Activated CD8-positive, alpha-beta memory T cell treated with anti-CD3 and anti-CD28 coated beads, Interleukin-2, amount 50 U/mL, for 4 hours (primary cell): ENCODE data around the gene TBC1D8.
"Not testable (repeated sequence)": the region's sequence is repeated elsewhere in the genome, so short reads cannot be mapped to it uniquely, and the experiment has no call there.

Source experiments
- DNase-seq: peaks from one replicate; pipeline ENCODE4 v3.0.0-alpha.2; 2020

Gene TBC1D8

GRCh38 chr2:101151146-101151858, at the start of gene TBC1D8:
Gene TBC1D8 (minus strand): TSS chr2:101151382. CDS start chr2:101151253, 129 bp downstream.
- DNase-seq, result peak; percentile 60

- DNase-seq, result no peak
Measured at GRCh38 chr2:101200676-101201075, 49.5 kb upstream of the TBC1D8 start.

DNA sequence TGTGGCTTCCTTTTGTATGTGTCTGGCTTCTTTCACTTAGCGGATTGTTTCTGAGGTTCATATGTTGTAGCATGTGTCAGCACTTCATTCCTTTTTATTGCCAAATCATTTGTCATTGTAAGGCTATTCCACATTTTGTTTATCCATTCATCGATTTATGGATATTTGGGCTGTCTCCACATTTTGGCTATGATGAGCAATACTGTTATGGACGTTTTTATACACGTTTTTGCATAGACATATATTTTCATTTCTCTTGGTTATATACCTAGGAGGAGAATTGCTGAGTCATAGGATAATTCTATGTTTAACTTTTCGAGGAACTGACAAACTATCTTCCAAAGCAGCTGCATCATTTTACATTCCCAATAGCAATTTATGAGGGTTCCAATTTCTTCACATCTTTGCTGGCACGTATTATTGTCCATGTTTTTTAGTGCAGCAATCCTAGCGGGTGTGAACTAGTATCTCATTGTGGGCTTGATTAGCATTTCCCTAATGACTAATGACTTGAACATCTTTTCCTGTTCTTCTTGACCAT, 48.1 kb upstream of the TBC1D8 start:
- no peak for DNase-seq

DNA sequence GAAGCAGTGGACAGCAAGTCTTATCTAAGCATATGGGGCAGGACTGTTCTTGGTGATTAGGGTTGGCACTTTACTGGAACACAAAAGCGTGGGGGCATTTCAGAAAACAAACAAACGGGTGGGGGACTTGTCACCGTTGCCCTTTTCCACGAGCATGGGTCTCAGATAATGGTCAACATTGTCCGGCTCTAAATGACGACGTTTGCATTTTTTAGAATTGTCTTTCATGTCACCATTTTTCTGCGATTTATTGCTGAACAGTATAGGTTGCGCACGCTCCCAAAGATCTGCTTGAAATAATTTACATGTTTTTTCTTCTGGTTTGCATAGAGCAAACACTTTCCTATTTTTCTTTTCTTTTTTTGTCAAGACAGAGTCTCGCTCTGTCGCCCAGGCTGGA, 46.6 kb upstream of the TBC1D8 start:
- DNase-seq, result no peak

DNA sequence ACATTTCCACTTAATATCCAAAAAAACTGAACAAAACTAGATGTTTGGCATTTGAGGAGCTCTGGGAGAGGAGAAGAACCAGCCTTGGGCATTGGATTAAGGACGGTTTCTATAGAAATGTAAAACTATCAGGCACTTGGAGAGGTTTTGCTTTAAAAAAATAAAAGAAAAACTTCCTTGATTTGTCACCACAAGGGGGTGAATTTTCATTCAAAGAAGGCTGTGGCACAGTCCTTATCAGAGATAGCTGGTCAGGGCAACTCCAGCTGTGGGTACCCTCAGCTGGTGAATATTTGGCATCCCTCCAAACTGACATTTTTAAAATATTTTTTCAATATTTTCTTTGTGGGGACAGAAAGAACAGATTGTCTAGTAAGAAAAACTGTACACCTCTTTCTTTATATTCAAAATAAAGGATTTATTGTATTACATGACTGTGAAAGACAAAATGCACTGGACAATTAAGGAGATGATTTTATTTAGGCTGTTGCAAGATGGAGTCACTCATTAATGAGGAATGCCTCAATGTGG, 46.1 kb upstream of the TBC1D8 start:
- DNase-seq, result no peak

DNA sequence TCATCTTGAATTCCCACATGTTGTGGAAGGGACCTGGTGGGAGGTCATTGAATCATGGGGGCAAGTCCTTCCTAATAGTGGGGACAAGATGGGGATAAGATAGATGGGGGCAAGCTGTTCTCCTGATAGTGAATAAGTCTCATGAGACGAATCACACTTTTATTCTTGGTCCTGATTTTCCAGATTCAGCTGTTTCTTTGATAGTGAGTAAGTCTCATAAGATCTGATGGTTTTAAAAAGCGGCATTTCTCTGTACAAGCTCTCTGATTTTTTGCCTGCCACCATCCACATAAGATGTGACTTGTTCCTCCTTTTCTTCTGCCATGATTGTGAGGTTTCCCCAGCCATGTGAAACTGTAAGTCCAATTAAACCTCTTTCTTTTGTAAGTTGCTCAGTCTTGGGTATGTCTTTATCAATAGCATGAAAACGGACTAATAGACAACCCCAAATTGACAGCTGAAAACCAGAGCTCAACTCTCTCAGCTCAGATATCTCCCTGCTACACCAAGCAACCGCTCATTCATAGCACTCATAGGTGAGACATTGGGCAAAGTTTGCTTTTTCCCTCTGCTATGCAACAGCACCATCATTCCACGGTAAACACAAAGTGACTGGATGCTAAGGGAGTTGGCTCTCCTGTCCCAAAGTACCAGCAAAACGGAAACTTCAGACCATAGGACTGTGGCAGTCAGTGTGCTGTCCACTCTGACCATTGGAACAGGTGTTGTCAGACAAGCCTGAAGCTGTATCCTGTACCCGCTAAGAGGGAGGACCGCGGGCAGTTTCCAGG, 44.9 kb upstream of the TBC1D8 start:
- no peak for DNase-seq

DNA sequence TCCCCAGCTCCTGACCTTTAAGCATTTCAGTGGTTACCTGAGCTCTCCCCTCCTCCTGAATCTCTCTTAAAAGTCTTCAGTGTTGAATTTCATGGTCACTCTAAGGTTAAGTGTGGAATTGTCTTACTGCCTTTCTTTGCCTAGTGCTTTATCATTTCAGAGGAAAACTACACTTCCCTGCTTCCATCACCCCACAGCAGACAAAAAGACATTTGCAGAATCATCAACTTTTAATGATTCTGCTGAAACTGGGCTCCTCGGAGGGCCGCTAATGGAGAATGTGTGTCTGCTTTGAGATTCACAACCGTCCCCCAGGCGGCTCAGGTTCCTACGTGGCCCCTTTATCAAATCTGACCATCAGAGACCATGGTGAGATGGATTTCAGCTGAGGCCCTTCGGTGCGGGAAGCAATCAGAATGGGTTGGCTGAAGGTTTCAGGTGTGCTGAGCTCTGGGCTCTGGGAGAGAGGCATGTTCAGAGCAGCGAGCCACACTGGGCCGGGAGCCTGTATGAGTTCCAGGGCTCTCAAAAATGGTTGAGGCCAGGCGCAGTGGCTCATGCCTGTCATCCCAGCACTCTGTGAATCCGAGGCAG, 41.9 kb upstream of the TBC1D8 start:
- no peak for DNase-seq

DNA sequence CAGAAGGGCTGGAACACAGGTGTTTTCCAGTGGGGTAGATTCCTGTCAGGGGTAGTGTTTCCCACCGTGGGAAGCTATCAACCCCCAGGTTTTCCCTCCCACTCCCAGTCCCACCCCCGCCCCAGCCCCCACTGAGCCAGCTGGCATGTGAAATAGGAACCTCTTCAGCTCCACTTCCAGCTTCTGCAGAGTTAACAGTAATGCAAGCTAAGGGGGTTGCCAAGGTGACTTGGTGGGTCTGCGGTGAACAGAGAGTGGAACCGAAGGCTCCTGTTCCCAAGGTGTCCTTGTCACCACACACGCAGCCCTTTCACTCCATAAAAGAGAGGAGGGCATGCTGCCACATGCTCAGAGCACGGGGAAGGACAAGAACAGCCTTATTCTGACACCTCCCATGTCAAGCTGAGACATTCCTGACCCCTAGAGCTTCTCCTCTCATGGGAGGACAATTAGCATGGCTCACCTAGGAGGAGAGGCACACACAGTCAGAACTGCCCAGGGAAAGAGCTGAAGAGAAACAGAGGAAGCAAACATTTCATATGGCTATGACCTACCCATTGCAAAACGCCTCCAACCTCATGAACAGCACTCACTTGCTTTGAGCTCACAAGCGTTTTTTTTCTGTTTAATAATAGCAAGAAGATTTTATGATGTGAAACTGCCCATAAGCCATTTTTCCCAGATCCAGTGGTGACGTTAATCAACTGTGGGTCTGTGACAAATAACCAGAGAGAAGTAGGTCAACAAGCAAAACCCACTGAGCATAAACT, 39.8 kb upstream of the TBC1D8 start:
- DNase-seq, result no peak

DNA sequence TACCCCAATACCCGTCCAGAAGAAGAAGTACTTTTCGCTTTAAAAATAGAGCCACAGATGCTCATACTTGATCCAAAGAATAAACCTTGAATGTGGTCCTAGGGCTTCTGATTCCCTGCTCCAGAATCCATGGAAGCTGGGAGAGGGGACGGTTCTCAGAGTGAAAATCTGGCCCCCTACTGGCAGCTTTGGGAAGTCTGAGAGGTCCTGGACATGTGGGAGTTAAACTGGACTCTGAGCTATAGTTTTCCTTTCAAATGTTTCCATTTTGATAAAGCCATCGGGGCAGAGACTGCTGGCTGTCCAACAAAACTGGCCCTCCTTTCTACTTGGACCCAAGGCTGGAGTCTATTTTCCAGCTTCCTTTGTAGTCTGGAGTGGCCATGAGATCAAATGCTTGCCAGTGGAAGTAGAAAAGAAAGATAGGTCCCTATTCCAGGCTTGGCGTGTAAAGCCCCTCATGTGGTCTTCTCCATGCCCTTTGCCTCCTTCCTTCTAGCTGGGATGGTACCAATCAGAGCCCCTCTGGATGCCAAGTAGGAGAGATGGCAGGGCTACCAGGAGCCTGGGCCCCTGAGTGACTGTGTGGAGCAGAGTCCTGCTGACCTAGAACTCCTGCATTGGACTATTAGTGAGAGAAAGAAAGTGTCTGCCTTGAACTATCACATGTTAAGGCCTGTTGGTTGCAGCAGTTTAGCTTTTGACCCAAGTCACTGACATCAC, 37.7 kb upstream of the TBC1D8 start:
- DNase-seq, result no peak

GRCh38 chr2:101187131-101187530, 35.9 kb upstream of the TBC1D8 start:
- DNase-seq, result no peak

GRCh38 chr2:101185656-101186055, 34.5 kb upstream of the TBC1D8 start:
- no peak for DNase-seq

DNA sequence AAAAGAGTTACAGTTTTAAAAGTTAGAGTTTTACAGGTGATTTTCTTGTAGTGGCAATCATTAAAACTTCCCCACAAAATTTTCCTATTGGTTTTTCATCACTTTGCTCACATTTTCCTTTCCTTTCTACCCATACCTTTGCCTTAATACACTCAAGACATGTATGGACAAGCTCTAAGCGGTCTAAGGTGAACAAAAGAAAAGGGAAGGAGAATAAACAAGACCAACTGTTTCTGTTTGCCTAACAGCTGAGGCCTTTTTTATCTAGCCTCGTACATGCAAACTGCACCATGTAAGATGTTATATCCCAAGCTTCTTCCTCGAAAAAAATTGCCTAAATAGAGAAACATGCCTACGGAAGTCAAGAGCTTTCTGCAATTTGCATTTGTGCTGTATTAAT, 33.9 kb upstream of the TBC1D8 start:
- no peak for DNase-seq

DNA sequence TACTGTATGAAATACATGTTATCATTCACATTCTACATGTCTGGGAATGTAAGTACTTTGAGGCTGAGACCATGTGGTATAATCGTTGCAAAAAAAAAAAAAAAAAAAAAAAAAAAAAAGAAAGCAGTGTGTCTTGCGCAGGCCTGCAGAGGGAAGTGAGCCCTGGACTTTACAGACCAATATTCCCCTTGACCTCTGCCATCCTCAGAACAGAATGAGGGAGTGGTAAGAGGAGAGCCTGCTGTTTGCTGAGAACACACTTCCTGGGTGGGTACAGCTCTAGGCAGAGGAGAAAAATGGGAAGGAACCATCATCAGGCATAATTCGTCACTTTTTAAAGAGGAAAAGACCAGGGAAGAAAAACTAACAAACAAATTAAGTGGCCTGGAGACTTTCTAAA, 28.8 kb upstream of the TBC1D8 start:
- DNase-seq, result no peak

- no peak for DNase-seq
Measured at GRCh38 chr2:101176803-101177202, 25.6 kb upstream of the TBC1D8 start.

- DNase-seq, result no peak
Measured at GRCh38 chr2:101175991-101176390, 24.8 kb upstream of the TBC1D8 start.

DNA sequence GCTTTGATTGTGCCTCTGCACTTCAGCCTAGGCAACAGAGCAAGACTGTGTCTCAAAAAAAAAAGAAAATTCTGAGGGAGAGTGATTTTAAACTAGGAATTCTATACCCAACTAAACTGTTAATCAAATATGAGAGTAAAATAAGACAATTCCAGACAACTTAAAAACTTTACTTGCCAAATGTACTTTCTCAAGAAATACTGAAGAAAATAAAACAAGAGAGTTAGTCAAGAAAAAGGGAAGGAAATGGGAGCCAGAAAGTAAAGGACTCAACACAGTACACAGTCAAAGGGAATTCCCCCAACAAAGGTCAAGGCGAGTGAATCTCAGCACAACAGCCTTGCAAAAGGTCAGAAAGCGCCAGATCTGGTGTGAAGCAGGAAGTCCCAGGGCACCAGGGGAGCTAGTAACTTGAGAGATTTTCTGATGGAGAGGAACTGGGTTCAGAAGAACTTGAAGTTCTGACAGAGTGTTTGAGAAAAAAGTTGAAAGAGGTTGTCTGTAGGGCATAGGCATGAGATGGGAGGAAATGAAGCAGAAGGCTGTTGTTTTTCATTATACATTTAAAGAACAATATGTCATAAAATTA, 22.6 kb upstream of the TBC1D8 start:
- peak; percentile 28 for DNase-seq

DNA sequence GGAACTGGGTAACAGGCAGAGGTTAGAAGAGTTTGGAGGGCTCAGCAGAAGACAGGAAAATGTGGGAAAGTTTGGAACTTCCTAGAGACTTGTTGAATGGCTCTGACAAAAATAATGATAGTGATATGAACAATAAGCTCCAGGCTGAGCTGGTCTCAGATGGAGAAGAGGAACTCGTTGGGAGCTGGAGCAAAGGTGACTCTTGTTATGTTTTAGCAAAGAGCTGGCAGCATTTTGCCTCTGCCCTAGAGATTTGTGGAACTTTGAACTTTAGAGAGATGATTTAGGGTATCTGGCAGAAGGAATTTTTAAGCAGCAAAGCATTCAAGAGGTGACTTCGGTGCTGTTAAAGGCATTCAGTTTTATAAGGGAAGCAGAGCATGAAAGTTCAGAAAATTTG, 18.6 kb upstream of the TBC1D8 start:
- not testable (repeated sequence) for DNase-seq

DNA sequence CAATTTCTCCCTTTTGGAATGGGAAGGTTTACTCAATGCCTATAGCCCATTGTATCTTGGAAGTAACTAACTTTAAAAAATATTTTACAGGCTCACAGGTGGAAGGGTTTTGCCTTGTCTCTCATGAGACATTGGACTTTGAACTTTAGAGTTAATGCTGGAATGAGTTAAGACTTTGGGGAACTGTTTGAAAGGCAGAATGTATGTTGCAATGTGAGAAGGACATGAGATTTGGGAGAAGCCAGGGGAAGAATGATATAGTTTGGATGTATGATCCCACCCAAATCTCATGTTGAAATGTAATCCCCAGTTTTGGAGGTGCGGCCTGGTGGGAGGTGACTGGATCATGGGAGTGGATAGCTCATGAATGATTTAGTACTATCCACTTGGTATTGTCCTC, 17.5 kb upstream of the TBC1D8 start:
- DNase-seq, result no peak

GRCh38 chr2:101167532-101167931, 16.4 kb upstream of the TBC1D8 start:
- DNase-seq, result not testable (repeated sequence)

DNA sequence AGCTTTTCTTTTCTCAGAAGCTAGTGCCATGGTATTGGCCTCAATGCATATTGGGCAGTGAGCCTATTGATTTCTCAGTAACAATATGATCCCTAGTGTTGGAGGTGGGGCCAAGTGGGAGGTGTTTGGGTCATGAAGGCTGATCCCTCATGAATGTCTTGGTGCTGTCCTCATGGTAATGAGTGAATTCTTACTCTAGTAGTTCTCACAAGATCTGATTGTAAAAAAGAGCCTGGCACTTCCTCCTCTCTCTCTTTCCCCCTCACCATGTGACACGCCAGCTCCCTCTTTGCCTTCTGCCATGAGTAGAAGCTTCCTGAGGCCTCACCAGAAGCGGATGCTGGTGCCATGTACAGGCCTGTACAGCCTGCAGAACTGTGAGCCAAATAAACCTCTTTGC, 12.8 kb upstream of the TBC1D8 start:
- DNase-seq, result no peak

GRCh38 chr2:101162561-101163330, 11.6 kb upstream of the TBC1D8 start:
- DNase-seq, result no peak
